GM19239 (cell line): ENCODE results near the gene CTBP2.
A peak's percentile ranks its signal among the peaks of the same experiment; 100 is the strongest.
"Not testable (repeated sequence)": the region's sequence is repeated elsewhere in the genome, so short reads cannot be mapped to it uniquely, and the experiment has no call there.

Experiments
- DNase-seq: peaks from one replicate; pipeline ENCODE4 v3.0.0; 2011; ENCODE audit warnings: low spot score; ENCODE audit not compliant: insufficient read length
- FAIRE-seq: peaks from 2 replicates; lab custom pipeline; 2011; peaks lifted over from hg19 to GRCh38; lab: Jason Lieb, UNC

The CTBP2 gene

DNA sequence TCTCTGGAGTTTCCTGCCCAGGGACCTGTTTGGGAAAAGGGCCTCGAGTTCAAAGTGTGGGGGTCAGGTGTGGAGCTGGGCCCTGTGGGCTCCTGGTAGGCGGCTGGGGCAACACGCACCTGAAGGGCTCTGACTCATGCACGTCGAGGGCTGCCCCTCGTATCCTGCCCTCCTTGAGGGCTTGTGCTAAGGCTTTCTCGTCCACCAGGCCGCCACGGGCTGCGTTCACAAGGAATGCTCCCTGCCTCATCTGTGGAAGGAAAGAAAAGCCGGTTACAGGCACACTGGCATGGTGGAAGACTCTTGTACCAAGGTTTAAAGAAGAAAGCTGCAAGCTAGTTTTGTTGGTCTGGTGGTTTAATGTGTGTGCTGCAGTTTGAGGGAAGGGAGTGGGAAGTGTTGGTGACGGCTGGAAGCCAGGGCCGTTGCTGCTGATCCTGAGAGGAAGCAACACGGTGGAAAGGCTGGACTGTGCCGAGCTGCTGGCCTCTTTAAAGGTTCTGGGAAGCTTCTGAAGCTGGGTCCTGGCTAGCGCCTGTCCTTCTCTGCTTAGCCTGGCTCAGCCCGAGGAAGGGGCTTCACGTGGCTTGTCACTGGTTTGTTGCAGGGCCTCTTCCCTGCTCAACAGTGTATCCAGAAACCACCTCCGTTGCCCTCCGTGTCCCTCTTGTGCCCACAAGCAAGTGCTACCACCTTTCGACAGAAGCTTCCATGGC lies 166.5 kb downstream of the CTBP2 start:
- FAIRE-seq (no peak), DNase-seq (no peak)

DNA sequence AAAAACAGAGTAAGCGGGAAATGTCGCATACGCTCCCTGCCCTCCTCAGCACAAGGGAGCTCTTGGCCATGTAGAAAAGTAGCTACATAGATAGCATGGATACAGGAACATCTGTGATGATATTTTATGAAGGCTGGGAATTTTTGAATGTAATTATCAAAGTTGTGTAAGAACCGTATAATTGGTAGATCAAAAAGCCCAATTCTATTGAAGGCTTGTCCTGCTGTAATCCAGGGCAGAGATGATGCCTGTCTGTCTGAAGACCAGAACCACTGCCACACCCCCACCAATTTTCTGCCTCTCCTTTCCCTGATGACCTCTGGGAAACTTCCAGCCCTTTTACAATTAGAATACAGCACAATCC lies 167.0 kb downstream of the CTBP2 start:
- FAIRE-seq (no peak), DNase-seq (no peak)

DNA sequence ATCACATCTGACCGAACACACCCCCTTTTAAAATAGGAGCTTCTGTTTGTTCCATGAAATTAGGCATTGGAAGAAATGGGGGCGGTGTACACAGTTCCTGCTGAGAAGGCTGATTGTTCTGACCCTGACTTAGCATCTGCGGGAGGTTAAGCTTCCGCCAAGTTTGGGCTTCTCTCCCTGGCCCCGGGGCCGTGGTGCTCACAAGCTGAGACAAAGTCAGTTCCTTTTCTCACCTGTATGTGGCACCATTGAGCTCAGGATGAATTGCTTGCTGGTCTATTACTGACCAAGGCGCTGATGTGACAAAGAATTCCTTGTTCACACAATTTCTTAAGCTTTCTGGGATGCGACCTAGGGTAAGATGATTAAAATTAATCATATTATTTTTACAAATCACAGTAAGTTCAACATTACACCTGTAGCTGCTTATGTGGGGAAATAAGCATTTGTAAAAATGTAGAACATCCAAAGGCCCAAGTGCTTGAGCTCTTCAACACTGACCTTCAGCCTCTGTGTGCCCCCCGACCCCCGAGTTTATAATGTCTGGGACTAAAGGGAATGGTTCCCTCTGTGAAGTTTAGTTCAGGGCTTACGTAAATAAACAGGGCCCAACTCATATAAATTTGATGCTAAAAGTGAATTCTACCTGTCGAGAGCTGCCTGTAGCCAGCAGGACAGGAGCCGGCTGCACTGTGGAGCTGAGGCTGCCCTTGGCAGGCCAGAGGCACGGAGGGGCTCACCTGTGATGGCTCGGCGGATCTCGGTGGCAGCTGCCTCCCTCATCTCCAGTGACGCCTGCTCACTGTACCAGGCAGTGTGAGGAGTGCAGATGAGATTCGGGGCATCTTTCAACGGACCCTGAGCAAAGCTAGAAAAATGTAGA lies 167.7 kb downstream of the CTBP2 start:
- no peak for DNase-seq
- FAIRE-seq = no peak

DNA sequence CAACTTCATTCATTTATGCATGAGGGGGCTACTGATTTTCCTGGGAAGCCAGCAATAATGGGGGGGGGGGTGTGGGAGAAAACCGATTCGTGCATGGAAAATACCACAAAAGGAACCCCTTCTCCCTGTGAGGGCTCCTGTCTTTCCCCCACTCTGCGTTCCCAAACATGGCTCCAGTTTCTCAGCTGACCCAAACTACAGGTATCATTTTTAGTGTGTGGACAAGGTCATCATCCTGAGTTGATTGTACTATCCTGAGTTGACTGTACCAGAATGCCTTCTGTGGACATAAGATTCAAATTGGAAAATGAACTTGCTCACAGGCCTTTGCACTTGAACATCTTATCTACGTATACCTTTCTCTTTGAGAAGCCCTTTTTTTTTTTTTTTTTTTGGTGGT lies 168.5 kb downstream of the CTBP2 start:
- DNase-seq = no peak

DNA sequence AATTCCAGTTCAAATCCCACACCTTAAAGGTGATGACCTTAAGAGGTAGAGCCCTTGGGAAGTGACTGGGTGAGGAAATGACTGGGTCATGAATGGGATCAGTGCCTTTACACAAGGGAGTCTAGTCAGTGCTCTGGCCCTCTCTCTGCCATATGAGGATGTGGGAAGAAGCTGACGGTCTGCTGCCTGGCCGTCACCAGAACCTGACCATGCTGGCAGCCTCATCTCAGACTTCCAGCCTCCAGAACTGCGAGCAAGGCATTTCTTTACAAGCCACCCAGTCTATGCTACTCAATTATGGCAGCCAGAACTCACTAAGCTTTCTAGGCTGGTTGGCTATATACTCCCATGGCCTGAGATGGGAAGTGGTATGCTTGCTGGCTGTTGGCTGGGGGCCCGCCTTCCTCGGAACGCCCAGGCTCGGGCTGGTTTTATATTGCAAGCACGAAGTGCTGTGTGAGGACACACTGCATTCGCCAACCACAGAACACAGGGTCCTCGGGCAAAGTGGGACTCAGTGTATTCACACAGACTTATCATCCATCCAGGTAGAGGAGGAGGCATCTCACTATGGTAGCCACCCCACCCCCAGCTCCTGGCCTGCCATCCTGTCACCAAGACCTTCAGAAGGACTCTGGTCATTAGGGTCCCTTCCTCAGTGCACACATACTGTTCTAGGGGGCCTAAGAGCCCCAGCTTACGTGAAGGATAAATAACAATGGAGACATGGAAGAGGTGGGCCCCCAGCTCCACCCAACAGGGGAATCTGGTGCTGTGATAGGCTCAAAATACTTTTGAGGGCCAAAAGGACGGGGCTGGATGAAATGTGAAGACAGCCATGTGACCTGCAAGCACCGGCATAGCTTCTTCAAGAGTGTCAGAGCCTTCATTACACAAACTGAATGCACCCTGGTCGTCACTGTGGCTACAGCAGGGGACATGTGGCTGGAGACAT lies 169.4 kb downstream of the CTBP2 start:
- FAIRE-seq = no peak
- no peak for DNase-seq

More for the DNA sequence above, 168.5 kb downstream of the CTBP2 start:
- FAIRE-seq = no peak

DNA sequence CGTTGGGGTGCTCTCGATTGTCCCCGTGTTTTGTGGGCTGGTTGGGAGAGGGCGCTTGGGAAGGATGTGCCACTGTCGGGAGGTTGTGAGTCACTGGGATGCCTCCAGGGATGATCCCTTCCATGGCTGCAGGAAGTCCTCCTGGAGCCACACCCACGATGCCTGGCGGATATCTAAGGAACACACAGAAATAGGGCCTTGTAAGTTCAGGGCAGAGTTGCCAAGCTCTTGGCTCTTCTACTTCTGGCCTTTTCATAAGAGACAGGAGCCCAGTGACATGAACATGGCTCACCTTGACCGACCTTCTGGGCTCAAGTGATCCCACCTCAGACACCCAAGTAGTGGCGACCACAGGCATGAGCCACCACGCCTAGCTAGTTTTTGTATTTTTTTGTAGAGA lies 170.8 kb downstream of the CTBP2 start:
- DNase-seq = no peak
- no peak for FAIRE-seq

DNA sequence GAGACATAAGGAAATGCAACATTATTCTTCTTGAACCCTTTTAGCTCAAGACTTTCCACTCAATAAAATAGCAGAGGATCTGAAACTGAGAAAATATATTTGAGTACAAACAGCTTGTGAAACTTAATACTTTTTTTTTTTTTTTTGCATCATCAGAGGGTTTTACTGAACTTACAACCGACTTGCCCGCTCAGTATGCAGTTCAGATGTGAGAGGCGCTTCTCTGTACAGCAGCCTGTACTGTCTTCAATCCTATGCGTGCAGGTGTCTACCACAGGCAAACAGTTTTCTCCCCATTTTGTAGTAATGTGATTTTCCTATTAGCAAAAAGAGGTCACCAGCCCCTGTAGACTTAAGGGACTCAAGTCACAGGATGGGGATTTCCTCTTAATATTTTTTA lies 171.6 kb downstream of the CTBP2 start:
- not testable (repeated sequence) for DNase-seq
- peak; percentile 78 for FAIRE-seq

DNA sequence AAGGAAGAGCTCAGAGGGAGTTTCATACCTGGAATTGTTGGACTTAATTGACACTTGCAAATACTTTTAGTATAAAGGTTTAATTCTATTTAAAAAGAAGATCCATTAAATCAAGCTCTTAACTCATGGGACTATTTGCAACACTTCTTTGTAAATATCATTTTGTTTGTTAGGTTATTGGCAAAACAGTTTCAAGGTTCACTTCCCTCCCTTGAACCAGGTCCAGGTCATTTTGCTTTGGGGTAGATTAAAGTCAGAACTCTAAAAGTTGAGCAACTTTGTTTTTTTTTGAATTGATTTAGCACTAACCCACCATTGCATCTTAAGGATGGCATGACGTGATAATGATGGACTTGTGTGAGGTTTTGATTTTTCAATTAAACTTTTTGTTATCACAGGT lies 172.6 kb downstream of the CTBP2 start:
- DNase-seq = no peak
- FAIRE-seq = no peak

DNA sequence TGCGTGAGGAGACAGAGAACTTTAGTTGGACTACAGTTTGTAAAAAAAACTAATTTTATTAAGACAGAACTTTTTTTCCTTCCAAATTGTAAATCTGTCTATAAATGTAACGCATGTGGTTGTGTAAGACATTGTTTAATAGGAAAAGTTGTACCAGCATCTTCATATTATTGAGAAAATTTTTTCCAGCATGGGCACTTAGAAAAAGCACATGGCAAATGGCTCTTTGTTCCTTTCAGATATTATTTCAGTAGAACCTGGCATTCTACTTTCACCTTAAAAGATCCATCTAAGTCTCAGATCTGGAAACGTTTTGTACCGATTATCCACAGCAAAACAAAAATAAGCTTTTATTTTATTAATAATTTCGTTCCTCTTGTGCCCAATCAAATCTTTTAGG lies 175.2 kb downstream of the CTBP2 start:
- no peak for FAIRE-seq
- no peak for DNase-seq

DNA sequence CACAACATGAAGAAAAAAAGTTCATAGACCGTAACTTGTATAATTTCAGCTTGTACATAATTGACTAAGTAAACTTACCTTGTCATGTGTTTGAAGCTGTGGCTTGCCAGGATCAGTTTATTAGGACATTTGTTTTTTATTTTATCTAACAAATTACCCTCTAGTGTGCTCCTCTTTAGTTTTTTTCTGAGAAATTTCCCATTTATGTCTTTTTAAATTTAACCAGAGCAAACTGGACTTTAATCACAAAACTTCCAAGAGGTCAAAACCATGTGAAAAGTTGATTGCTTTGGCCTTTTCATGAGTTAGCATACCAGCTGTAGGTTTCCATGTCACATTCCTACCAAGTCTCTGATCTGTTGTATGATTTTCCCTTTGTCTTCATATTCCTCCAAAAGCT lies 176.0 kb downstream of the CTBP2 start:
- FAIRE-seq = no peak
- DNase-seq = no peak

DNA sequence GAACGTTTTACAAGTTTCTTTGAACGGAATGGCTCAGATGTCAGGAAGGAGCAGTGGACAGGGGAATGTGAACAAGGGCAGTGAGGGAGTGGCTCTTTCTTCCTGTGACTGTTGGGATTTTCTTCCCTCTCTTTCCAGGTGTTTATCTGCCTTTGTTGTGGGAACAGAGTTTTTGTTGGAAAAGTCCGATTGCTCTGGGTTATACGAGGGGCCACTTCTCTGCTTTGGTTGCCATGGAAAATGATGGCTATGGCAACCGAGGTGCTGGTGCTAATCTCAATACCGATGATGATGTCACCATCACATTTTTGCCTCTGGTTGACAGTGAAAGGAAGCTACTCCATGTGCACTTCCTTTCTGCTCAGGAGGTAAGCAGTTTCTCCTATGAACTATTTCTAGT lies 177.0 kb downstream of the CTBP2 start:
- no peak for FAIRE-seq
- DNase-seq = no peak

DNA sequence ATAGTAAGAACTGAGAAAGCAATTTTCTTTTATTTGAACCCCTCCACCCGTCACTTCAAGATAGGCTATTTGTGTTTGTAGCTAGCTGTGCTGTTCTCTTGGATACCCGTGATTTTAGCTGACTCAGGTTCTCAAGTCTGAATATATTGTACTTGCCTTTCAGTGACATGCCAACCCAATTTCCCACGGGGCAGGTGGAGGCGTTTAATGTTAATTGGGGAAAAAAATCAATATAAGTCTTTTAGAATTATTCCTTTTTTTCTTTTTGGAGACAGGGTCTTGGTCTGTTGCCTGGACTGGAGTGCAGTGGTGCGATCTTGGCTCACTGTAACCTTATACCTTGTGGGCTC lies 182.0 kb downstream of the CTBP2 start:
- no peak for DNase-seq
- FAIRE-seq = no peak

DNA sequence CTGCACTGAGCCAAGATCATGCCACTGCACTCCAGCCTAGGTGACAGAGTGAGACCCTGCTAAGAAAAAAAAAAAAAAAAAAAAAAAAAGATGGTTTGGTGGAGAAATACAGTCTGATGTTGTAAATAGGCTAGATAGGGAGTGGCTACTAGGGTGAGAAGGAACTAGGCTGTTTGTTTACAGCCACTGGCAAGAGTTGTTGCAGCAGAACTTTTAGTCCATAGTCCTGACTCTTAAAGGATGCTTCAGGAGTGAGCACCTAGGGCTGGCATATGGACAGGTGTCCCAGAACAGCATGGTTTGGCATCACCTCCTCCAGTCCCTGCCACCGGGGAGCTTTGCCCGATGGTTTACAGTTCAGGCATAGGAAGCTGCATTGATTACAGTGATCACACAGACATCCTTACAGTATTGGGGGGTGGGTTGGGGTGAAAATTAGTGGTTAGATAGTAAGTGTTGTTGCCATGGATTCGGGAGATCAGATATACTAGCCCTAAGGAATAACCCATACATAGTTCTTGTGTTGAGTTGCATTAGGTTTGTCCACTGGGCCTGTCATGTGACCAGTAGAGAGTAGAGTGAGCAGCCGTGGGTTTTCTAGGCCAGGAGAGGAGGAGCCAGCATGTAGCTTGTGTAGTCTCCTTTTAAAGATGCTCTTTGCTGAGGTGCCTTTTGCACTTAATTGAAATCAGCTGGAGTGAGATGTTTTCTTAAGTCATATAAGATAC lies 182.6 kb downstream of the CTBP2 start:
- DNase-seq = no peak
- no peak for FAIRE-seq

DNA sequence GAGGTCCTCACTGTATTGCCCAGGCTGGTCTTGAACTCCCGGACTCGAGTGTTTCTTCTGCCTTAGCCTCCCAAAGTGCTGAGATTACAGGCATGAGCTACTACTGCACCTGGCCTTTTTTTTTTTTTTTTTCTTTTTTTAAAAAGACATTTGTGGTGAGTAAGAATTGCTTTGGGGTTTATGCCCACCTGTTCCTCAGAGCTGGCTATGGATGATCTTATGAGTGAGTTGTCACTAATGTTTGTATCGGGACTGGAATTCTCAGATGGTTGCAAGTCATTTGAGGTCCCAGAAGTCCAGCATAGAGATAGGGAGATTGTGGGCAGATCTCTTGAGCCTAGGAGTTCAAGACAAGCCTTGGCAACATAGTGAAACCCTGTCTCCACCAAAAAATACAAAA lies 183.2 kb downstream of the CTBP2 start:
- FAIRE-seq = no peak
- no peak for DNase-seq

DNA sequence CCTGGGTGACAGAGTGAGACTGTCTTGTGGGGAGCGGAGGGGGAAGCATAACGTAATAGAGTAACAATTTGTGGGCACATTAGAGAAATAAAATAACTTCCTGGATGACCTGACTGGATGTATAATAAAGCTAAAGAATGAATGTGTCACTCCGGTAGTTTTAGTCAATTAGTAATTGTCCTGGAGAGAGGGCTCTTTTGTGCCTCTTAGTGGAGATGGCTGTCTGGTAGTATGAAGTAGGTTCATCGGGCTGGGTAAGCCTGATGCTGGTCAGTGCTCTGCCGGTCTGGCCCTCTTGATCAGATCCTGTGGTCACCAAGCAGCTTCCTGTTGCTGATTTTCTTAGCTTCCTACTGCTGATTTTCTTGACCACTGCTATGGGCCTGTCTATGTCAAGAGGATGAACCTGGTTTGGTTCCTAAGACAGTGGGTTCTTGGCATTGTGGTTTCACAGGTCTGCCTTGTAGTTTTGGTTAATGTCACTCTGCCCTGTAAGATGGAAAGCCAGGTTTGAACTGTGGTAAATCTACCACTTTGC lies 184.3 kb downstream of the CTBP2 start:
- FAIRE-seq (peak; percentile 56), DNase-seq (no peak)

DNA sequence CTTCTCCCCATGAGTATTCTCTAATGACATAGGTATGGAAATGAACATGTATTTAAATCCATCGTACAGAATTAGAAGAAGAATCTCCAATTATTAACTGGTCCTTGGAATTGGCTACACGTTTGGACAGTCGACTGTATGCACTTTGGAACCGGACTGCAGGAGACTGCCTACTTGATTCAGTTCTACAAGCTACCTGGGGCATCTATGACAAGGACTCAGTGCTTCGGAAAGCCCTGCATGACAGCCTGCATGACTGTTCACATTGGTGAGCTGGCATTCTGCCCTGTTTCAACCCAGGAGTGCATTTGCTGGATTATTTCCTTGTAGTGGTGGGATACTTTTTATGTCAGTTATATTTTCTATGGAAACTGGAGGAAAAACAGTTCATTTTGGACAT lies 186.2 kb downstream of the CTBP2 start:
- DNase-seq = no peak

DNA sequence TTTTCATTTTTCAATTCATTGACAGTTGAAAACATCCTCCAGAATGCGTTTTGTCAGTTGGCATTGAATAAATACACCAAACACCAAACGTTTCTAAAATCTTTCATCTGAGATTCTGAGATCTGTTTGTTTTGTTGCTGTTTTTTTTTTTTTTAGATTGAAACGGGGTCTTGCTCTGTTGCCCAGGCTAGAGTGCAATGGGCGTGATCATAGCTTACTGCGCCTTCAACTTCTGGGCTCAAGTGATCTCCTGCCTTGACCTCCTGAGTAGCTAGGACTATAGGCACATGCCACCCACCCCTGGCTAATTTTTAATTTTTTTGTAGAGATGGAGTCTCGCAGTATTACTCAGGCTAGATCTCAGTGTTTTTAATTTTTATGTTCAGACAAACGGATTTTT lies 187.7 kb downstream of the CTBP2 start:
- no peak for DNase-seq
- no peak for FAIRE-seq

More for the DNA sequence above, 186.2 kb downstream of the CTBP2 start:
- no peak for FAIRE-seq

DNA sequence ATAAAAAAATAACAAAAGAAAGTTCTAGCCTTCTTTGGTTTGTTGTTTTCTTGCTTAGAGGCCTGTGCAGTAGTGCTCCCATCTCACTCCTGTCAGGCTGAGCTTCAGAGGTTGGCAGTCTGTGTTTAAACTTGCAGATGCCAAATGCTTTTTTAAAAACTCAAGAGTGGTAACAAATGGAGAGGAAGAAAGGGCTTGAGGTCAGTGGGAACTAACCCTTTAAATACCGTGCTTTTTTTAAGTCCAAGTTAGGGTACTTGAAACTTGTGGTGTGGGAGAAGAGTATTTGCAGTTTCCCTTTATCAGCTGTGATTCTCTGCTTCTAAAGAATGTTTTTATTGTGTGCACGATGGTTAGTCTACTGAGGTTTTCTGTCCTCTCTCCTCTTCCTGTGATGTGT lies 189.1 kb downstream of the CTBP2 start:
- DNase-seq (no peak), FAIRE-seq (peak; percentile 42)

DNA sequence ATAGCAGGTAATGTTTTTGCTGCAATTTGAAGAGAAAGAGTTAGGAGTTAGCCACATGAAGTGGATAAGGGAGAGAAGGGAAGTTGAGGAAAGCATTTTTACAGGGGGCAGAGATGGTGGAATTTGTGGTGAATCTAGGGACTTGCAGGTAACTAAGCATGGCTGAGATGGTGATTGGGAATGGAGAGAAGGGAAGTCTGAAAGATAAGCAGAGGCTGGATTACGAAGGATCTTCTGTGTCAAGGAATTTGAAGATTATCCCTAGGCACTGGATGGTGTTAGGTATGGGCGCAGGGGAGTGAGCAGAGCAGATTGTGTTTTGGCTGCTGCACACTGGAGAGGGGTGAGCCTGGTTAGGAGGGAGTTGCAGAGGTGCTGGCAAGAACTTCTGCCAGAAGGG lies 193.1 kb downstream of the CTBP2 start:
- no peak for FAIRE-seq
- DNase-seq = no peak

DNA sequence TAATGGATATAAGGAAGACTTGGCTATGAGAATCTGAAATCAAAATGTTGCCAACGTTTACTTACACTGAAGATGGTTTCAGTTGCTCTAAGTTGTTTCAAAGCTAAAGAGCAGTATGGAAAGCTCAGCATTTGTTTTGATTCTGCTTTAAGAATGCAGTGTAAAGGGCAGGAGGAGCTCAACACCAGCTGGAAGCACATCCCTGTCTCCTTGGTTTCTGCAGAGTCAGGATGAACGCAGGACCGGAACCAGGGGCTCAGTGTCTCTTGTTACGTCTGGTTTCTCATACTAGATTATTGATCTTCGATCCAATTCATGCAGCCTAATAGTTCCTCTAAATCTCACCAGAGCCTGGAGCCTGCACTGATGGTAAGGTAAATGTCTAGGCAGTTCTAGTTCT lies 194.4 kb downstream of the CTBP2 start:
- FAIRE-seq (no peak), DNase-seq (no peak)
